Fibroblast of lung (primary cell): Measurements from ENCODE around the gene LGALS7B. TPM values are rescaled to one million over a fixed set of nuclear protein-coding genes. Genes with fewer than 3 reads are reported as not detected.
"Not testable (repeated sequence)": the region's sequence is repeated elsewhere in the genome, so short reads cannot be mapped to it uniquely, and the experiment has no call there.

ENCODE experiments used
- DNase-seq, 2 donors: peaks; one replicate each; pipeline versions ENCODE4 v3.0.0 to v3.0.0-alpha.2; 2010; ENCODE audit warnings: low read depth in 2 of 2
- H2AFZ ChIP-seq: 2 replicates; pipeline ENCODE4 v1.5.1; 2012; ENCODE audit warnings: low read length, control low read depth, inconsistent platforms
- H3K27ac ChIP-seq: 2 replicates; pipeline ENCODE4 v1.5.1; 2011; ENCODE audit warnings: low read length, control low read depth; ENCODE audit not compliant: insufficient read depth
- H3K27me3 ChIP-seq: 2 replicates; pipeline ENCODE4 v1.5.1; 2011; ENCODE audit warnings: mild to moderate bottlenecking, low read length; ENCODE audit not compliant: control insufficient read depth, insufficient read depth
- H3K36me3 ChIP-seq: 2 replicates; pipeline ENCODE4 v1.5.1; 2011; ENCODE audit warnings: low read length; ENCODE audit not compliant: control insufficient read depth, insufficient read depth
- H3K4me1 ChIP-seq: 2 replicates; pipeline ENCODE4 v1.5.1; 2011; ENCODE audit warnings: low read length; ENCODE audit not compliant: control insufficient read depth, insufficient read depth; ENCODE audit errors: extremely low read depth
- H3K4me2 ChIP-seq: 2 replicates; pipeline ENCODE4 v1.5.1; 2011; ENCODE audit warnings: low read length, control low read depth; ENCODE audit not compliant: insufficient read depth; ENCODE audit errors: extremely low read depth
- H3K4me3 ChIP-seq, 4 experiments: fragments of 200-600 bp in 1 of 4; sonication (generic) in 1 of 4; replicated peaks in 1 of 4; 2 replicates each; pipeline ENCODE4 v1.5.1; 2011 to 2016; ENCODE audit warnings: low read length in 4 of 4, low read depth in 3 of 4, mild to moderate bottlenecking in 3 of 4, control low read depth in 2 of 4, inconsistent platforms in 1 of 4, mixed read lengths in 1 of 4; ENCODE audit not compliant: insufficient read depth in 1 of 4; ENCODE audit errors: control extremely low read depth in 1 of 4
- H3K79me2 ChIP-seq: 2 replicates; pipeline ENCODE4 v1.5.1; 2012; ENCODE audit warnings: mild to moderate bottlenecking, low read length, inconsistent platforms; ENCODE audit not compliant: control insufficient read depth, insufficient read depth
- H3K9ac ChIP-seq: 2 replicates; pipeline ENCODE4 v1.5.1; 2011; ENCODE audit warnings: mild to moderate bottlenecking, low read length, control low read depth; ENCODE audit not compliant: insufficient read depth
- H3K9me3 ChIP-seq: 2 replicates; pipeline ENCODE4 v1.5.1; 2012; ENCODE audit warnings: low read depth, low read length; ENCODE audit not compliant: control insufficient read depth, insufficient read depth
- H4K20me1 ChIP-seq: 2 replicates; pipeline ENCODE4 v1.5.1; 2011; ENCODE audit warnings: low read length; ENCODE audit not compliant: control insufficient read depth, insufficient read depth; ENCODE audit errors: extremely low read depth
- CTCF ChIP-seq, 2 donors: IDR thresholded peaks in 1 of 2; conservative IDR thresholded peaks in 1 of 2; 1 replicate in 1 of 2; 2 replicates in 1 of 2; pipeline ENCODE4 v1.5.1; 2011 to 2012; ENCODE audit warnings: low read length in 2 of 2, control low read depth in 1 of 2, inconsistent platforms in 1 of 2, low read depth in 1 of 2, mild to moderate bottlenecking in 1 of 2
- EZH2 ChIP-seq: IDR thresholded peaks from 2 replicates; pipeline ENCODE4 v1.5.1; 2012; ENCODE audit warnings: low read length, control low read depth, mild to moderate bottlenecking; ENCODE audit errors: missing control alignments
- polyA plus RNA-seq, 2 donors: library from polyadenylated mRNA; depleted of rRNA in 1 of 2; stranded (reverse) in 1 of 2; unstranded in 1 of 2; fragments of >200 nt; gene quantifications; 2 replicates each; pipeline ENCODE4 v1.2.1, GENCODE V29; 2011 to 2012; ENCODE audit warnings: missing spikeins in 1 of 2
- total RNA-seq: library from RNA; depleted of rRNA; stranded (reverse); fragments of >200 nt; gene quantifications from 2 replicates; pipeline ENCODE4 v1.2.1, GENCODE V29; 2014

Gene LGALS7B
- total and polyA plus RNA-seq, 2 donors (not counting 1 experiment from before 2014, with no cell fraction given): 0.28 TPM; not detected in 1

GRCh38 chr19:38803543-38803942, 14.5 kb downstream of the LGALS7B start:
- no peak for DNase-seq
- H3K79me2 ChIP-seq: no peaks in the 10 kb centered on the region

GRCh38 chr19:38805180-38805579, 16.2 kb downstream of the LGALS7B start:
- no peaks in the 10 kb centered on the region for H3K4me1 ChIP-seq
- no peak overlapping the region for H3K27ac ChIP-seq
- no peak for DNase-seq
- no peaks in the 10 kb centered on the region for H3K79me2 ChIP-seq
- no peak overlapping the region for H2AFZ ChIP-seq
- H3K4me3 ChIP-seq: no peak overlapping the region
- no peak overlapping the region for H3K9ac ChIP-seq
- peaks cover 6% of the 10 kb centered on the region for H3K27me3 ChIP-seq
- no peaks in the 10 kb centered on the region for H3K9me3 ChIP-seq
- TF ChIP-seq EZH2 (no peak), CTCF (conservative IDR thresholded peaks at IDR 0.05 in 1 of 2, IDR thresholded peaks at IDR 0.05 in 1 of 2; ENCODE audit: low read depth in 1 of 2, low read length in 2 of 2) (no peak)
- no peak overlapping the region for H3K4me2 ChIP-seq
- H3K36me3 ChIP-seq: no peaks in the 10 kb centered on the region
- H4K20me1 ChIP-seq: no peaks in the 10 kb centered on the region

More at GRCh38 chr19:38803543-38803942, 14.5 kb downstream of the LGALS7B start:
- Histone ChIP-seq H2AFZ (no peak overlapping the region), H3K27ac (no peak overlapping the region), H3K27me3 (peaks cover 6% of the 10 kb centered on the region), H3K9me3 (no peaks in the 10 kb centered on the region), H3K36me3 (no peaks in the 10 kb centered on the region), H3K4me1 (no peaks in the 10 kb centered on the region), H3K4me2 (no peak overlapping the region), H3K9ac (no peak overlapping the region), H4K20me1 (no peaks in the 10 kb centered on the region), H3K4me3 (no peak overlapping the region)
- no peak for TF ChIP-seq CTCF (conservative IDR thresholded peaks at IDR 0.05 in 1 of 2, IDR thresholded peaks at IDR 0.05 in 1 of 2; ENCODE audit: low read depth in 1 of 2, low read length in 2 of 2)
- no peak for TF ChIP-seq EZH2

- TF ChIP-seq EZH2: no peak
- TF ChIP-seq CTCF (conservative IDR thresholded peaks at IDR 0.05 in 1 of 2, IDR thresholded peaks at IDR 0.05 in 1 of 2; ENCODE audit: low read depth in 1 of 2, low read length in 2 of 2): no peak
- peaks cover under 1% of the 10 kb centered on the region for H3K27me3 ChIP-seq
Observed at GRCh38 chr19:38806371-38806770, 17.4 kb downstream of the LGALS7B start.

DNA sequence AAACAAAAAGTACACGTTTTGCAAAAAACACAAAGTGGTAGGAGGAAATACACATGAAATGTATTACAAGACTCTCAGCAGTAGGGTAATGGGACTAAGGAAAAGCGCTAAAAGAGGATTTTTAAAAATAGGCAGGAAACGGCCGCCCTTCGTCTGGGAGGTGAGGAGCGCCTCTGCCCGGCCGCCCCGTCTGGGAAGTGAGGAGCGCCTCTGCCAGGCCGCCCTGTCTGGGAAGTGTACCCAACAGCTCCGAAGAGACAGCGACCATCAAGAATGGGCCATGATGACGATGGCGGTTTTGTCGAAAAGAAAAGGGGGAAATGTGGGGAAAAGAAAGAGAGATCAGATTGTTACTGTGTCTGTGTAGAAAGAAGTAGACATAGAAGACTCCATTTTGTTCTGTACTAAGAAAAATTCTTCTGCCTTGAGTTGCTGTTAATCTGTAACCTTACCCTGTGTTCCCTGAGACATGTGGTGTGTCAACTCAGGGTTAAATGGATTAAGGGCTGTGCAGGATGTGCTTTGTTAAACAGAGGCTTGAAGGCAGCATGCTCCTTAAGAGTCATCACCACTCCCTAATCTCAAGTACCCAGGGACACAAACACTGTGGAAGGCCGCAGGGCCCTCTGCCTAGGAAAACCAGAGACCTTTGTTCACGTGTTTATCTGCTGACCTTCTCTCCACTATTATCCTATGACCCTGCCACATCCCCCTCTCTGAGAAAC, 18.5 kb downstream of the LGALS7B start:
- H3K36me3 ChIP-seq, H3K4me2 ChIP-seq, H3K4me1 ChIP-seq, H3K27ac ChIP-seq, H3K9me3 ChIP-seq, DNase-seq, H3K79me2 ChIP-seq, H3K4me3 ChIP-seq, H4K20me1 ChIP-seq, H3K9ac ChIP-seq, H3K27me3 ChIP-seq, H2AFZ ChIP-seq: not testable (repeated sequence)

More at GRCh38 chr19:38806371-38806770, 17.4 kb downstream of the LGALS7B start:
- Histone ChIP-seq H3K9ac (no peak overlapping the region), H2AFZ (no peak overlapping the region), H3K36me3 (no peaks in the 10 kb centered on the region), H3K4me2 (no peak overlapping the region), H3K79me2 (no peaks in the 10 kb centered on the region), H3K4me1 (no peaks in the 10 kb centered on the region), H3K27ac (no peak overlapping the region), H4K20me1 (no peaks in the 10 kb centered on the region), H3K4me3 (no peak overlapping the region), H3K9me3 (no peaks in the 10 kb centered on the region)
- DNase-seq: no peak
